ENCODE measurements around the gene KRT23.

KRT23 gene

DNA sequence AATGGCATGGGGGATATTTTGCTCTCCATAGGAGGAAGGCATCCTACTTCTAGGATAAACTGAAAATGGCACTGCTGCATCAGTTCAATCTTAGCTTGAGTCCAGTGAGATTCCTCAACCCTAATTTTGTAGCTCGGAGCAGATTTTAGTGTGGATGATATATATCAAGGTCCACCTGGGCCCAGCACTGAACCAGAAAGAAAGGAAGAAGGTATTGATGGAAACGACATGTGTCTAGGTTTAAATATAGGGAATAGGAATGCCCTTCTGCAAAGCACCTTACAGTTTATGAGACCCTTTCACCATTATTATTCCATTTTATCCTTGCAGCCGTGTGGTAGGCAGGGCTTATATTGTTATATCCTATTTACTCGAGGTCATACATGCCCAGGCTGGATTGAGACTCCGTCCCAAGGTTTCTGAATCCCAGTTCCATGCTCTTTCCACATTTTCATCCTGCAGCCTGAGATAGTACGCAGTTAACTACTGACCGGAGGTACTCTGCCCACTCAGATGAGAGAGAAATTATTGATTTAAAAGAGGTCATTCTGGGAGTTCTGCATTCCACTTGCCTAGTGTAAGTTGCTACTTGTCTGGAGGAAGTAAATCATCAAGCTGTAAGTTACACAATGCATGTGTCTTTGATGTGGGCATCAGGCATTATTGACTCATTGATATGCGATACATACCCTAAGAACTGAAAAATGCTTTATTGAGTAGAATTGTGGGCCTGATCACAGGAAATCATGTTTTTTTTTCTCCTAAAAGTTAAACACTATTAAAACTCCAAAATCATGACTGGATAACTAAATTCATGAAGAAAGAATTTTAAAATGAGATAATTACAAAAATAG, 19.2 kb upstream of the KRT23 start:
- Histone ChIP-seq H3K9ac (ENCODE audit: low read length) (no peak overlapping the region), H2BK5ac (ENCODE audit: low read length) (no peak overlapping the region), H2BK120ac (ENCODE audit: low read depth, low read length) (no peak overlapping the region), H3K27ac (ENCODE audit: low read depth, low read length) (no peak overlapping the region), H3K4ac (ENCODE audit: low read depth, low read length) (no peak overlapping the region), H3K4me2 (ENCODE audit: low read length) (no peak overlapping the region), H3K36me3 (ENCODE audit: control insufficient read depth, insufficient read depth, low read length) (no peaks in the 10 kb centered on the region), H2AK5ac (ENCODE audit: low read length) (no peak overlapping the region), H3K4me1 (ENCODE audit: control insufficient read depth, low read depth, low read length) (no peaks in the 10 kb centered on the region), H4K5ac (ENCODE audit: low read length) (no peak overlapping the region), H2BK15ac (replicated peaks; ENCODE audit: low read depth) (no peak overlapping the region), H4K8ac (ENCODE audit: low read depth, low read length) (no peak overlapping the region), H3K56ac (ENCODE audit: low read length) (no peak overlapping the region), H3K4me3 (ENCODE audit: low read length) (no peak overlapping the region), H3K79me2 (ENCODE audit: control insufficient read depth, insufficient read depth, low read length) (no peaks in the 10 kb centered on the region), H3K23ac (ENCODE audit: low read length) (no peak overlapping the region), H3K18ac (ENCODE audit: low read length) (no peak overlapping the region), H3K27me3 (ENCODE audit: insufficient read depth, low read length, poor library complexity) (no peaks in the 10 kb centered on the region), H3K79me1 (ENCODE audit: low read length) (no peaks in the 10 kb centered on the region)
- no CpG with 5 or more reads among the region's 8 CpGs for WGBS (ENCODE audit: extremely low coverage, insufficient coverage, low lambda C conversion rate)
- no peak for DNase-seq

DNA sequence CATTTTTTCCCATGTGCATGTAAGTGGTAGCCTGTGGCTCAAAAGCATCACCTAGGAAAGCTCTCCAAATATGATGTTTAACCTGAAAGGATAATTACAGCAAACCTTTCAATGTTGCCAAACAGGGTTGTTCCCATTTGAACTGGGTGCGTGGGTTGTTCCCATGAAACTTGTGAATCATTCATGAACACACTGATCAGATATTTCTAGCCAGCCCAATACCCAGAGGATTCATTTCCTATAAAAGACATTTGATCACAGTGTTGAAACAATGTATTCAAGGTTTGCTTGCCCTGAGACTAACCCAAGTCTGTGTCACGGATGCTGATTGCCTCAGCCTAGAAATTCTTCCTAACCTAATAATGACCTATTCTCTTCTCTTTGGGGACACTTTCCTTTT, 16.4 kb upstream of the KRT23 start:
- Histone ChIP-seq H3K23ac (ENCODE audit: low read length) (no peak overlapping the region), H2AK5ac (ENCODE audit: low read length) (no peak overlapping the region), H4K5ac (ENCODE audit: low read length) (no peak overlapping the region), H2BK15ac (replicated peaks; ENCODE audit: low read depth) (no peak overlapping the region), H3K79me1 (ENCODE audit: low read length) (no peaks in the 10 kb centered on the region), H3K56ac (ENCODE audit: low read length) (no peak overlapping the region), H3K36me3 (ENCODE audit: control insufficient read depth, insufficient read depth, low read length) (no peaks in the 10 kb centered on the region), H3K4me3 (ENCODE audit: low read length) (no peak overlapping the region), H3K4me2 (ENCODE audit: low read length) (no peak overlapping the region), H3K4me1 (ENCODE audit: control insufficient read depth, low read depth, low read length) (no peaks in the 10 kb centered on the region), H3K79me2 (ENCODE audit: control insufficient read depth, insufficient read depth, low read length) (no peaks in the 10 kb centered on the region), H3K27me3 (ENCODE audit: insufficient read depth, low read length, poor library complexity) (no peaks in the 10 kb centered on the region), H3K9ac (ENCODE audit: low read length) (no peak overlapping the region), H3K4ac (ENCODE audit: low read depth, low read length) (no peak overlapping the region), H2BK120ac (ENCODE audit: low read depth, low read length) (no peak overlapping the region), H4K8ac (ENCODE audit: low read depth, low read length) (no peak overlapping the region), H2BK5ac (ENCODE audit: low read length) (no peak overlapping the region), H3K18ac (ENCODE audit: low read length) (no peak overlapping the region), H3K27ac (ENCODE audit: low read depth, low read length) (no peak overlapping the region)
- no peak for DNase-seq
- no CpG with 5 or more reads among the region's 2 CpGs for WGBS (ENCODE audit: extremely low coverage, insufficient coverage, low lambda C conversion rate)

DNA sequence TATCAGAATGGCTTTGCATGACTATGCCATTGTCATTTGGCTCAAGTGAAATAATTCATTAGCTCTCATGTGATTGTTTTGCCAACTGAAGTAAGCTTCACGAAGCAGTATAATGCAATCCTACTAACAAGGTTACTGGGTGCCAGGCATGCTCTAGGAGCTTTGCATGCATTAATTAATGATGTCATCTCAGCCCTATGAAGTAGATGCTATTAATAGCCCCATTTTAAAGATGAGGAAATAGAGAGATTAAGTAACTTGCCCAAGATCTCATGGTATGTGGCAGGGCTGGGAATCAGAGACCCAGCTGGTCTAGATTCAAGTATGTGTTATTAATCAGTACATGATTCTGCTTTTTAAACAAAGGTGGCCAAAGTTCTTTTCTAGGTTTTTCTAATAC, 15.2 kb upstream of the KRT23 start:
- H3K4me2 ChIP-seq (ENCODE audit: low read length): no peak overlapping the region
- H3K9ac ChIP-seq (ENCODE audit: low read length): no peak overlapping the region
- no peak overlapping the region for H3K23ac ChIP-seq (ENCODE audit: low read length)
- H3K36me3 ChIP-seq (ENCODE audit: control insufficient read depth, insufficient read depth, low read length): no peaks in the 10 kb centered on the region
- no peak overlapping the region for H3K27ac ChIP-seq (ENCODE audit: low read depth, low read length)
- H3K4me3 ChIP-seq (ENCODE audit: low read length): no peak overlapping the region
- H2BK5ac ChIP-seq (ENCODE audit: low read length): no peak overlapping the region
- H2BK15ac ChIP-seq (replicated peaks; ENCODE audit: low read depth): no peak overlapping the region
- H2AK5ac ChIP-seq (ENCODE audit: low read length): no peak overlapping the region
- H3K4me1 ChIP-seq (ENCODE audit: control insufficient read depth, low read depth, low read length): no peaks in the 10 kb centered on the region
- no peaks in the 10 kb centered on the region for H3K27me3 ChIP-seq (ENCODE audit: insufficient read depth, low read length, poor library complexity)
- H3K18ac ChIP-seq (ENCODE audit: low read length): no peak overlapping the region
- H3K56ac ChIP-seq (ENCODE audit: low read length): no peak overlapping the region
- no CpG with 5 or more reads among the region's 1 CpG for WGBS (ENCODE audit: extremely low coverage, insufficient coverage, low lambda C conversion rate)
- no peaks in the 10 kb centered on the region for H3K79me2 ChIP-seq (ENCODE audit: control insufficient read depth, insufficient read depth, low read length)
- no peak overlapping the region for H4K5ac ChIP-seq (ENCODE audit: low read length)
- H3K4ac ChIP-seq (ENCODE audit: low read depth, low read length): no peak overlapping the region
- peak; percentile 10 for DNase-seq
- H2BK120ac ChIP-seq (ENCODE audit: low read depth, low read length): no peak overlapping the region
- H3K79me1 ChIP-seq (ENCODE audit: low read length): no peaks in the 10 kb centered on the region
- no peak overlapping the region for H4K8ac ChIP-seq (ENCODE audit: low read depth, low read length)

DNA sequence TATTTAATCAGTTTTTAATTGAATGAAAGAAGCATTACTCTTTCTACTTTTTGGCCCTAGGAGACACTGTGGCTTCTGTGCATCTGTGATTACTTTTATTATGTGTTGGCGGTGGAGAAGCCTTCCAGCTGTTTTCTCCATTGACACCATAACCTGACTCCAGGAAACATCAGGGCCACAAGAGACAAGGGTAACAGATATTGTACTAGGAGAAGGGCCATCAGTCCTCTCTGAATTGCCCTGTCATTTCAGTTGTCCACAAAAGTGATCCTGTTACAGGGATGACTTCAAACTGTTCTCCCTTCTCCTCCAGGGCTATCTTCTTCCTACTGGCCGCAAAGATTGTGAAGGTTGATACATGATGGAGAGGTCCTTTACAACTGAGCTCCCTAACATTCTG, 14.7 kb upstream of the KRT23 start:
- Histone ChIP-seq H3K23ac (ENCODE audit: low read length) (no peak overlapping the region), H2BK120ac (ENCODE audit: low read depth, low read length) (no peak overlapping the region), H3K18ac (ENCODE audit: low read length) (no peak overlapping the region), H3K4ac (ENCODE audit: low read depth, low read length) (no peak overlapping the region), H2AK5ac (ENCODE audit: low read length) (no peak overlapping the region), H3K79me2 (ENCODE audit: control insufficient read depth, insufficient read depth, low read length) (no peaks in the 10 kb centered on the region), H3K4me2 (ENCODE audit: low read length) (no peak overlapping the region), H3K4me1 (ENCODE audit: control insufficient read depth, low read depth, low read length) (no peaks in the 10 kb centered on the region), H3K27ac (ENCODE audit: low read depth, low read length) (no peak overlapping the region), H3K9ac (ENCODE audit: low read length) (no peak overlapping the region), H3K79me1 (ENCODE audit: low read length) (no peaks in the 10 kb centered on the region), H2BK15ac (replicated peaks; ENCODE audit: low read depth) (no peak overlapping the region), H3K36me3 (ENCODE audit: control insufficient read depth, insufficient read depth, low read length) (no peaks in the 10 kb centered on the region), H3K4me3 (ENCODE audit: low read length) (no peak overlapping the region), H2BK5ac (ENCODE audit: low read length) (no peak overlapping the region), H3K27me3 (ENCODE audit: insufficient read depth, low read length, poor library complexity) (no peaks in the 10 kb centered on the region), H4K8ac (ENCODE audit: low read depth, low read length) (no peak overlapping the region), H4K5ac (ENCODE audit: low read length) (no peak overlapping the region), H3K56ac (ENCODE audit: low read length) (no peak overlapping the region)
- WGBS (ENCODE audit: extremely low coverage, insufficient coverage, low lambda C conversion rate): no CpG with 5 or more reads among the region's 2 CpGs
- no peak for DNase-seq

DNA sequence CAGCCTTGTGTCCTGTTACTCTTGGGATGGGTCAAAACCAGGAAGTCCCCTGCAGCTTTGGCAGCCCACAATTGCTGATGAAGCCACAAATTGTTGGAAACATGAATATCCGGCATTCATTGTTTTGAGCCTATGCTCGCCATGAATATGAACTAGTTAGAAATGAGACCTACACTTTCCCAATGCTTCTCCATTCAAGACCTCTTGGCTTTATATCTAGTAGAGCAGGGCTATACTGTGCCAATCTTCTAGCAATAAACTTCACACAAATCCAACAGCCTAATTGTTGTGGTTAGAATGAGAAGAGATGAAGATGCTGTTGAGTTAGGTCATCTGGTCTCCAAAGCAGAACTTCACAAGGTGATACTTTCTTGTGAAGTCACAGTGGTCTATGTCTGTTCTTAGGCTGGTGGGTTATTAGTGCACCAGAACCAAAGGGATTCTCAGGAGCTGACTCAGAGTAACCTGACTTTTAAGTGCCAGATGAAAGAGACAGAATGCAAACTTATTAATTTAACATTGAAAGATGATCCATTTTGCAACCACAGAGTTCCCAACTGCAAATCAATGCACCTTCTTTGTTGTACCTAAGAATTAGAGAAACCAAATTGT, 13.7 kb upstream of the KRT23 start:
- H2BK5ac ChIP-seq (ENCODE audit: low read length): no peak overlapping the region
- no peak overlapping the region for H3K18ac ChIP-seq (ENCODE audit: low read length)
- H4K5ac ChIP-seq (ENCODE audit: low read length): no peak overlapping the region
- H3K56ac ChIP-seq (ENCODE audit: low read length): no peak overlapping the region
- H2AK5ac ChIP-seq (ENCODE audit: low read length): no peak overlapping the region
- no peak overlapping the region for H3K23ac ChIP-seq (ENCODE audit: low read length)
- WGBS (ENCODE audit: extremely low coverage, insufficient coverage, low lambda C conversion rate): no CpG with 5 or more reads among the region's 2 CpGs
- DNase-seq: no peak
- no peaks in the 10 kb centered on the region for H3K36me3 ChIP-seq (ENCODE audit: control insufficient read depth, insufficient read depth, low read length)
- no peak overlapping the region for H3K4ac ChIP-seq (ENCODE audit: low read depth, low read length)
- H3K4me1 ChIP-seq (ENCODE audit: control insufficient read depth, low read depth, low read length): no peaks in the 10 kb centered on the region
- no peak overlapping the region for H2BK15ac ChIP-seq (replicated peaks; ENCODE audit: low read depth)
- no peak overlapping the region for H3K27ac ChIP-seq (ENCODE audit: low read depth, low read length)
- H4K8ac ChIP-seq (ENCODE audit: low read depth, low read length): no peak overlapping the region
- H2BK120ac ChIP-seq (ENCODE audit: low read depth, low read length): no peak overlapping the region
- no peak overlapping the region for H3K4me2 ChIP-seq (ENCODE audit: low read length)
- no peaks in the 10 kb centered on the region for H3K79me1 ChIP-seq (ENCODE audit: low read length)
- no peaks in the 10 kb centered on the region for H3K79me2 ChIP-seq (ENCODE audit: control insufficient read depth, insufficient read depth, low read length)
- no peak overlapping the region for H3K9ac ChIP-seq (ENCODE audit: low read length)
- no peaks in the 10 kb centered on the region for H3K27me3 ChIP-seq (ENCODE audit: insufficient read depth, low read length, poor library complexity)
- no peak overlapping the region for H3K4me3 ChIP-seq (ENCODE audit: low read length)
